GM18858 (cell line): ENCODE results near the gene ACOT8.
"Not testable (repeated sequence)": the region's sequence is repeated elsewhere in the genome, so short reads cannot be mapped to it uniquely, and the experiment has no call there.

Source experiments
- ATAC-seq: cut with Tn5 transposase; IDR thresholded peaks from one replicate; pipeline ENCODE4 v1.9.1; 2021; ENCODE audit not compliant: unreplicated experiment

ACOT8 gene

GRCh38 chr20:45797510-45797909 is 59.7 kb downstream of the ACOT8 start:
- ATAC-seq = not testable (repeated sequence)

- no peak for ATAC-seq
These were observed 60.7 kb downstream of the ACOT8 start for GRCh38 chr20:45796337-45797065.

- no peak for ATAC-seq
These were observed 64.7 kb downstream of the ACOT8 start for GRCh38 chr20:45792317-45793118.
